GM15510 (cell line): Measurements from ENCODE around the gene RALGDS.
"Not testable (repeated sequence)": the region's sequence is repeated elsewhere in the genome, so short reads cannot be mapped to it uniquely, and the experiment has no call there.

ENCODE experiments used
- POLR2A ChIP-seq: IDR thresholded peaks from 3 replicates; pipeline ENCODE4 v1.6.1; 2011; ENCODE audit warnings: borderline replicate concordance; ENCODE audit not compliant: insufficient read length; ENCODE audit errors: extremely low read depth

The RALGDS gene

GRCh38 chr9:133063159-133063499 is 57.9 kb downstream of the RALGDS start:
- no peak for TF ChIP-seq POLR2A

DNA sequence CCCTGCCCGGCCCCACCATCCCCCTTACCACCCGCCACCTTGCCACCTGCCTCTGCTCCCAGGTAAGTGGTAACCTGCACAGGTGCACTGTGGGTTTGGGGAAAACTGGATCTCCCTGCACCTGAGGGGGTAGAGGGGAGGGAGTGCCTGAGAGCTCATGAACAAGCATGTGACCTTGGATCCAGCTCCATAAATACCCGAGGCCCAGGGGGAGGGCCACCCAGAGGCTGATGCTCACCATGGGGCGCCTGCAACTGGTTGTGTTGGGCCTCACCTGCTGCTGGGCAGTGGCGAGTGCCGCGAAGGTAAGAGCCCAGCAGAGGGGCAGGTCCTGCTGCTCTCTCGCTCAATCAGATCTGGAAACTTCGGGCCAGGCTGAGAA is 59.3 kb downstream of the RALGDS start, which contains the start of gene CEL:
Gene CEL, plus strand, starts transcription at position 218 of the 382 bp plus-strand sequence. Its CDS starts 22 bp downstream, at position 240.
- TF ChIP-seq POLR2A = not testable (repeated sequence)

- TF ChIP-seq POLR2A = no peak
These were observed 60.6 kb downstream of the RALGDS start for GRCh38 chr9:133060417-133060841.

DNA sequence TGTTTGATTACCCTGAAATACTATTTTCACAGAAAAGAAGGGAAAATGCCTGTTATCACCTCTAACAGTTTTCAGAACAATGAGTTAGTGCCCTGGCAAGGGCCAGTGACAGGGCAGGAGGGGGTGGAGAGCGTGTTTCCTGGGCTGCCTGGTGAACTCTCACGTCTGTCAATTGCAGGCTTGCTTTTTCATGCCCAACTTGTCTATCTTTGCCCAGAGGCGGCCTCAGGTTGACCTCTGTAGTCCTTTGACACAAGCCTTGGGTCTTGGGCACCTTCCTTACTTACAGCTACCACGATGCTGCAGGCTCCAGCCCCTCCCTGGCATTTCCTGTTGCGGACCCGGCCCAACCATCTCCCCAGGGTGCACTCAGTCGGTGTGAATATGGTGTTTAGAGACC is 61.4 kb downstream of the RALGDS start:
- no peak for TF ChIP-seq POLR2A

- TF ChIP-seq POLR2A = no peak
These were observed 62.3 kb downstream of the RALGDS start for GRCh38 chr9:133058550-133059320.

- no peak for TF ChIP-seq POLR2A
These were observed 63.0 kb downstream of the RALGDS start for GRCh38 chr9:133058071-133058470.

GRCh38 chr9:133057553-133057952 is 63.5 kb downstream of the RALGDS start:
- no peak for TF ChIP-seq POLR2A

DNA sequence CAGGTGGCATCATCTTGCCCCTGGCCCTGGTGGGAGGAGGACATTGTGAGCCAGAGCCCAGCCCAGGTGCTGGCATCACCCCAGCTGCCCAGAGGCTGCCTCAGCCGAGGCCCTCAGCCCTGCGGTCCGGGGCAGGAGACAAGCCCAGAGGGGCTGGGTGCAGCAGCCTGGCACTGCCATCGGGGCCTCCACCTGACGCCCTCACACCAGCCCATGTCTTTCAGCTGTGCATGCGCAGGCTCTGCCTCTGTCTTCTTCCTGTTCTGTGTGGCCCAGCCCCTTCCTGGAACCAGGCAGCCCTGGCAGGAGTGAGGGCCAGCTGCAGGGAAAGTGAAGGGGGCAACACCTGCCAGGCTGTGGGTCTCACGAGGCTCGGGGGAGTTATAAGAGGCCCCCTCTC is 64.0 kb downstream of the RALGDS start:
- TF ChIP-seq POLR2A = no peak

DNA sequence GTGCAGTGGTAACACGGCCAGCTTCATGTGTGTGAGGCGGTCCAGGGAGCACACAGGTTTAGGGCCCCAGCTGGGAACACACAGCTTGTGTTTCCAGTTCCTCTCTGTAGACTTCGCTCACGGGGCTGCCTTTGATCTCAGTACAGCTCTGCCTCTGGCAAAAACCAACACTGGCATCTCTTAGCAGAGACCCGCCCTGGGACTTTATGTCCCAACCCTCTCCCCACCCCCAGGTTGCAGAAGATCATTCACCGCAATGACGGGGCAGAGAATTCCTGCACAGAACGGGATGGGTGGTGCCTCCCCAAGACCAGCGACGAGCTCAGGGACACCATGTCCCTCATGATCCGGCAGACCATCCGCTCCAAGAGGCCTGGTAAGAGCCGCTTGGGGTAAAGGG is 64.5 kb downstream of the RALGDS start:
- TF ChIP-seq POLR2A = no peak

- TF ChIP-seq POLR2A = no peak
These were observed 65.1 kb downstream of the RALGDS start for GRCh38 chr9:133055788-133056420.

DNA sequence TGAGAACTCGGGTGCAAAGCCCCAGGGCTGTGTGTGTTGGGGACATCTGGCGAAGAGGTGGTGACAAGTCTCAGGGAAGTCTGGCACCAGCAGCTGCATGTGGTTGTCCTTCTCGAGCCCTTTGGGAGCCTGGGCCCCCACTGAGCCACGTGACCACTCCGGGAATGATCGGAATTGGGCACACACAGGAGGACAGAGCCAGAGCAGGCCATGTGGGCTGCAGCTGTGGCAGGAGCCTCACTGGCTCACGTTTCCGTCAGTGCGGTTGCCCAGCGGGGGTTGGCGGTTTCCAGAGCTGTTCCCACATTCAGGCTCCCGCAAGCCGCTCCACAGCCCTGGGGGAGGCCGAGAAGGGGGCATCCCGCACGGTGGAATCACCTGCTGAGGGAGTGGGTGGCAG is 66.1 kb downstream of the RALGDS start:
- TF ChIP-seq POLR2A = no peak

DNA sequence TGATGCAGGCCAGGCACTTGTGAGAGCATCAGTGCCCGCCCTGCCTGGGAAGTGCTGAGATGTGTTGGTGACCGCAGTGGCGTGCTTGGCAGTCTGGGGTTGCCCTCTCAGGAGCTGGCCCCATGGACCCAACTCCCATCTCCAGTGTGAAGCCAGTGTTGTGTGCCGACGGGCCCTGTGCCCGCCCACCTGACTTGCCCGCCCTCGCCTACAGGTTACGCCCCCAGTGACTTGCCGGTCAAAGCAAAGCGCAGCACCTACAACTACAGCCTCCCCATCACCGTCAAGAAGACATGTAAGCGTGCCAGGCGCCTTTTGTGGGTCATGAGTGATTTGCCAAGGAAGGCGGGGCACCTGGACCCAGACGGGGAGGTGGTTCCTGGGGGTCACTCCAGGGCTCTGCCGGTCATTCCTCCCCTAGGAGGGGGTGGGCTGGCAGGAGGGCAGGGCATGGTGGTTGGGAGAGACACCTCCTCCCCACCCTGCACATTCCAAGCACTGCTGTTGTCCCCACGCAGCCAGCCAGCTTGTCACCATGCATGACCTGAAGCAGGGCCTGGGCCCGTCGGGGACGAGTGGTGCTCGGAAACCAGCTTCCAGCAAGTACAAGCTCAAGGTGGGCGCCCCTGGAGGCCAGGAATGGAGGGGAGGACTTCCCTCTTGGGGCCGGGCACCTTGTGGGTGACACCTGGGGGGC is 66.7 kb downstream of the RALGDS start:
- TF ChIP-seq POLR2A = no peak

DNA sequence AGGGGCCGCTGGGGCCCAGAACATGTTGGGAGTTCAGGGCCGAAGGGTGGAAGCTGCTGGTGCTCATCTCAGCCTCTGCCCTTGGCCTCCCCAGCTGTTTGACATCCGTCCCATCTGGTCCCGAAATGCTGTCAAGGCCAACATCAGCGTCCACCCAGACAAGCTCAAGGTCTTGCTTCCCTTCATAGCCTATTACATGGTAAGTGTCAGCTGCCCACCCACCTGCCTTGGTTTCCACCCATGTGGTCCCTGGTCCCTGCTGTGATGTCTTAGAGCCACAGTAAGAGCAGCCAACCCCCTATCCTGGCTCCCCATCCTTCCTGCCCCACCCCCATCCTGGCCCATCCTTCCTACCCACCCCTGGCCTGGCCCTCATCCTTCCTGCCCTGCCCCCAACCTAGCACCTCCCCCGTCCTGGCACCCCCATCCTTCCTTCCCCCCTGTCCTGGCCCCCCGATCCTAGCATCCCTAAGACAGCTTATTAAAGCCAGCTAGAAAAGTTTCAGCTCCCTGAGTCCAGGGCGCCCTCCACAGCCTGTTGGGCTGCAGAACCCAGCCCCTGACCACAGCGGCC is 69.0 kb downstream of the RALGDS start:
- no peak for TF ChIP-seq POLR2A

DNA sequence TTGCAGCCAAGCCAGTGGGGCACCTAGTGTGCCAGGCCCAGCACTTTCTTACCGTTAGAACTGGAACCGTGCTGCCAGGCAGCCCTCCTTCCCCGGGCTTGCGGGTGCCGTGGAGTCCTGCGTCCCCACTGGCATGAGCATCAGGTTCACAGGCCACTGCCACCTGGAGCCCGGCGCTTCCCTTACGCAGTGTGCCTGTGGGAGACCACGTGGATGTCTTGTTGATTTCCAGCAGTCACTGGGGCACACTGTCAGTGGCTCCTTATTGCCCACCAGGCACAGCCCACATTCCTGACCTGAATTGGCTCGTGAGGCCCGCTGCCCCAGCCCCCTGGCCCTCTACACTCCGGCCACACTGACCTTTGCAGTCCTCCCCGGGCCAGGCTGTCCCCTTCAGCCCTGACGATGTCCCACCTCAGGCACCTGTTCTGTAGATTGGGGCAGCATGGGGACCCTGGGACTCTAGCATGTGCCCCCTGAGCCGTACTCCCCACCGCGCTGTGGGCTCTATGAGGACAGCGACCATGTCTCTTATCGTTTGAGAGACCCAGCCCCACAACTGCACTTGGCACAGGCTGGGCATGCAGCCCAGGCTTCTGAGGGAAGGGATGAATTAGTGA is 69.6 kb downstream of the RALGDS start:
- TF ChIP-seq POLR2A = no peak

DNA sequence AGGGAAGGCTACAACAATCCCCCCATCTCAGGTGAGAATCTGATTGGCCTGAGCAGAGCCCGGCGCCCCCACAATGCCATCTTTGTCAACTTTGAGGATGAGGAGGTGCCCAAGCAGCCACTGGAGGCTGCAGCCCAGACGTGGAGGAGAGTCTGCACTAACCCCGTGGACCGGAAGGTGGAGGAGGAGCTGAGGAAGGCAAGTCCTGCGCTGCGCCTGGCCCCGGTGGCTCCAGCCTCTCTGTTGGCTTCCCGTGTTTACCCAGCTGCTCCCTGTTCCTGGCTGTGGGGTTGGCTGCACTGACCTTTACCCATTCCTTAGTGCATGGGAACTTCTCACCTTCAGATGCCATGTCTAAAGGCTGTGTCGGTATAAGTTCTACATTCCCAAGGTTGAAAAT is 70.3 kb downstream of the RALGDS start:
- no peak for TF ChIP-seq POLR2A

DNA sequence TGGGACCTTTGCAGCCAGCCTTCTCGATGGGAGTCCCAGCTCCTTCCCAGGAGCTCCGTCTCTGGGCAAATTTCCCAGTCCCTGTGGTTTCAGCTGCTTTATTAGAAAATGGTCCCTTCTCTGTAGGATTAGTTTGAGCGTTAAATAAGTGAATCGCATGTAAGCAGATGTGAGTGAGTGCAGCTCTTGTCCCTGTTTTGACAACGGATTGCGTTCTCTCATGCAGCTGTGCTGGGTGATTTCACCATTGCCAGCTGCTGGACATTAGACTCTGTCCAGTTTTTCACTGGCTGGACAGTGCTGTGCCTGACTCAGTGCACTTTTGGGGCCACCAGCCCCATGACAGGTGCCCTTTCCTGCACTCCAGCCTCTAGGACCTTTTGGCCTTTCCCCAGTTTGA is 70.9 kb downstream of the RALGDS start:
- no peak for TF ChIP-seq POLR2A

GRCh38 chr9:133049043-133049442 is 72.0 kb downstream of the RALGDS start:
- TF ChIP-seq POLR2A = no peak
